ENCODE data around the gene ADGRD2. TPM values are rescaled to one million over a fixed set of nuclear protein-coding genes. Genes with fewer than 3 reads are reported as not detected.

Gene ADGRD2
- total RNA-seq, 1 donor from 2014 or later, result not detected

GRCh38 chr9:124455820-124456219 is 5.6 kb downstream of the ADGRD2 start:
- no peak overlapping the region for H3K4me3 ChIP-seq (ENCODE audit: low read length in 3 of 3)
- H3K36me3 ChIP-seq (ENCODE audit: control insufficient read depth in 3 of 3, insufficient read depth in 3 of 3, low read length in 3 of 3), result no peaks in the 10 kb centered on the region
- peaks cover 28 to 38% (median 33%) of the 10 kb centered on the region in 3 donors for H3K27me3 ChIP-seq (ENCODE audit: control insufficient read depth in 3 of 3, insufficient read depth in 3 of 3, low read length in 3 of 3)
- no peak overlapping the region for H3K27ac ChIP-seq (ENCODE audit: low read depth, low read length)
- H3K4me1 ChIP-seq (ENCODE audit: control insufficient read depth in 3 of 3, insufficient read depth in 3 of 3, low read length in 3 of 3), result no peaks in the 10 kb centered on the region
- no peak overlapping the region for H3K9ac ChIP-seq (ENCODE audit: low read depth in 1 of 3, low read length in 3 of 3)
- H3K9me3 ChIP-seq (ENCODE audit: control insufficient read depth in 3 of 3, low read length in 3 of 3), result no peaks in the 10 kb centered on the region

- Histone ChIP-seq H3K9ac (ENCODE audit: low read depth in 1 of 3, low read length in 3 of 3) (no peak overlapping the region), H3K36me3 (ENCODE audit: control insufficient read depth in 3 of 3, insufficient read depth in 3 of 3, low read length in 3 of 3) (no peaks in the 10 kb centered on the region), H3K4me3 (ENCODE audit: low read length in 3 of 3) (no peak overlapping the region), H3K27me3 (ENCODE audit: control insufficient read depth in 3 of 3, insufficient read depth in 3 of 3, low read length in 3 of 3) (peaks cover 21 to 31% (median 26%) of the 10 kb centered on the region in 3 donors), H3K9me3 (ENCODE audit: control insufficient read depth in 3 of 3, low read length in 3 of 3) (no peaks in the 10 kb centered on the region), H3K27ac (ENCODE audit: low read depth, low read length) (no peak overlapping the region), H3K4me1 (ENCODE audit: control insufficient read depth in 3 of 3, insufficient read depth in 3 of 3, low read length in 3 of 3) (no peaks in the 10 kb centered on the region)
Observed at GRCh38 chr9:124456341-124457078, 6.3 kb downstream of the ADGRD2 start.

GRCh38 chr9:124457079-124457886 is 7.0 kb downstream of the ADGRD2 start:
- Histone ChIP-seq H3K27me3 (ENCODE audit: control insufficient read depth in 3 of 3, insufficient read depth in 3 of 3, low read length in 3 of 3) (peaks cover 15 to 24% (median 19%) of the 10 kb centered on the region in 3 donors), H3K4me3 (ENCODE audit: low read length in 3 of 3) (no peak overlapping the region), H3K9me3 (ENCODE audit: control insufficient read depth in 3 of 3, low read length in 3 of 3) (no peaks in the 10 kb centered on the region), H3K27ac (ENCODE audit: low read depth, low read length) (no peak overlapping the region), H3K4me1 (ENCODE audit: control insufficient read depth in 3 of 3, insufficient read depth in 3 of 3, low read length in 3 of 3) (no peaks in the 10 kb centered on the region), H3K36me3 (ENCODE audit: control insufficient read depth in 3 of 3, insufficient read depth in 3 of 3, low read length in 3 of 3) (no peaks in the 10 kb centered on the region), H3K9ac (ENCODE audit: low read depth in 1 of 3, low read length in 3 of 3) (no peak overlapping the region)

GRCh38 chr9:124457887-124458431 is 7.7 kb downstream of the ADGRD2 start:
- no peaks in the 10 kb centered on the region for H3K36me3 ChIP-seq (ENCODE audit: control insufficient read depth in 3 of 3, insufficient read depth in 3 of 3, low read length in 3 of 3)
- no peak overlapping the region for H3K4me3 ChIP-seq (ENCODE audit: low read length in 3 of 3)
- peaks cover 8 to 17% (median 13%) of the 10 kb centered on the region in 3 donors for H3K27me3 ChIP-seq (ENCODE audit: control insufficient read depth in 3 of 3, insufficient read depth in 3 of 3, low read length in 3 of 3)
- H3K4me1 ChIP-seq (ENCODE audit: control insufficient read depth in 3 of 3, insufficient read depth in 3 of 3, low read length in 3 of 3), result no peaks in the 10 kb centered on the region
- H3K9me3 ChIP-seq (ENCODE audit: control insufficient read depth in 3 of 3, low read length in 3 of 3), result no peaks in the 10 kb centered on the region
- H3K27ac ChIP-seq (ENCODE audit: low read depth, low read length), result no peak overlapping the region
- H3K9ac ChIP-seq (ENCODE audit: low read depth in 1 of 3, low read length in 3 of 3), result no peak overlapping the region

GRCh38 chr9:124458441-124458840 is 8.2 kb downstream of the ADGRD2 start:
- H3K4me3 ChIP-seq (ENCODE audit: low read length in 3 of 3), result no peak overlapping the region
- H3K27ac ChIP-seq (ENCODE audit: low read depth, low read length), result no peak overlapping the region
- no peaks in the 10 kb centered on the region for H3K36me3 ChIP-seq (ENCODE audit: control insufficient read depth in 3 of 3, insufficient read depth in 3 of 3, low read length in 3 of 3)
- H3K9ac ChIP-seq (ENCODE audit: low read depth in 1 of 3, low read length in 3 of 3), result no peak overlapping the region
- H3K4me1 ChIP-seq (ENCODE audit: control insufficient read depth in 3 of 3, insufficient read depth in 3 of 3, low read length in 3 of 3), result no peaks in the 10 kb centered on the region
- no peaks in the 10 kb centered on the region for H3K9me3 ChIP-seq (ENCODE audit: control insufficient read depth in 3 of 3, low read length in 3 of 3)
- peaks cover 5 to 12% (median 8%) of the 10 kb centered on the region in 3 donors for H3K27me3 ChIP-seq (ENCODE audit: control insufficient read depth in 3 of 3, insufficient read depth in 3 of 3, low read length in 3 of 3)

GRCh38 chr9:124462739-124463138 is 12.5 kb downstream of the ADGRD2 start:
- peaks cover 9 to 11% (median 10%) of the 10 kb centered on the region in 3 donors for H3K27me3 ChIP-seq (ENCODE audit: control insufficient read depth in 3 of 3, insufficient read depth in 3 of 3, low read length in 3 of 3)
- H3K4me1 ChIP-seq (ENCODE audit: control insufficient read depth in 3 of 3, insufficient read depth in 3 of 3, low read length in 3 of 3), result no peaks in the 10 kb centered on the region
- no peak overlapping the region for H3K9ac ChIP-seq (ENCODE audit: low read depth in 1 of 3, low read length in 3 of 3)
- H3K4me3 ChIP-seq (ENCODE audit: low read length in 3 of 3), result no peak overlapping the region
- no peaks in the 10 kb centered on the region for H3K36me3 ChIP-seq (ENCODE audit: control insufficient read depth in 3 of 3, insufficient read depth in 3 of 3, low read length in 3 of 3)
- no peak overlapping the region for H3K27ac ChIP-seq (ENCODE audit: low read depth, low read length)
- H3K9me3 ChIP-seq (ENCODE audit: control insufficient read depth in 3 of 3, low read length in 3 of 3), result no peaks in the 10 kb centered on the region

- no peak overlapping the region for H3K4me3 ChIP-seq (ENCODE audit: low read length in 3 of 3)
- no peak overlapping the region for H3K27ac ChIP-seq (ENCODE audit: low read depth, low read length)
- H3K36me3 ChIP-seq (ENCODE audit: control insufficient read depth in 3 of 3, insufficient read depth in 3 of 3, low read length in 3 of 3), result no peaks in the 10 kb centered on the region
- H3K4me1 ChIP-seq (ENCODE audit: control insufficient read depth in 3 of 3, insufficient read depth in 3 of 3, low read length in 3 of 3), result no peaks in the 10 kb centered on the region
- peaks cover 10 to 19% (median 15%) of the 10 kb centered on the region in 3 donors for H3K27me3 ChIP-seq (ENCODE audit: control insufficient read depth in 3 of 3, insufficient read depth in 3 of 3, low read length in 3 of 3)
- no peaks in the 10 kb centered on the region for H3K9me3 ChIP-seq (ENCODE audit: control insufficient read depth in 3 of 3, low read length in 3 of 3)
- no peak overlapping the region for H3K9ac ChIP-seq (ENCODE audit: low read depth in 1 of 3, low read length in 3 of 3)
Observed at GRCh38 chr9:124465736-124466135, 15.5 kb downstream of the ADGRD2 start.

GRCh38 chr9:124467410-124468060 is 17.3 kb downstream of the ADGRD2 start:
- H3K27me3 ChIP-seq (ENCODE audit: control insufficient read depth in 3 of 3, insufficient read depth in 3 of 3, low read length in 3 of 3), result peaks cover 10 to 28% (median 15%) of the 10 kb centered on the region in 3 donors
- H3K4me3 ChIP-seq (ENCODE audit: low read length in 3 of 3), result no peak overlapping the region
- H3K36me3 ChIP-seq (ENCODE audit: control insufficient read depth in 3 of 3, insufficient read depth in 3 of 3, low read length in 3 of 3), result no peaks in the 10 kb centered on the region
- H3K9ac ChIP-seq (ENCODE audit: low read depth in 1 of 3, low read length in 3 of 3), result no peak overlapping the region
- no peaks in the 10 kb centered on the region for H3K9me3 ChIP-seq (ENCODE audit: control insufficient read depth in 3 of 3, low read length in 3 of 3)
- no peak overlapping the region for H3K27ac ChIP-seq (ENCODE audit: low read depth, low read length)
- H3K4me1 ChIP-seq (ENCODE audit: control insufficient read depth in 3 of 3, insufficient read depth in 3 of 3, low read length in 3 of 3), result no peaks in the 10 kb centered on the region

- no peak overlapping the region for H3K27ac ChIP-seq (ENCODE audit: low read depth, low read length)
- H3K9me3 ChIP-seq (ENCODE audit: control insufficient read depth in 3 of 3, low read length in 3 of 3), result no peaks in the 10 kb centered on the region
- H3K9ac ChIP-seq (ENCODE audit: low read depth in 1 of 3, low read length in 3 of 3), result no peak overlapping the region
- H3K36me3 ChIP-seq (ENCODE audit: control insufficient read depth in 3 of 3, insufficient read depth in 3 of 3, low read length in 3 of 3), result no peaks in the 10 kb centered on the region
- H3K4me1 ChIP-seq (ENCODE audit: control insufficient read depth in 3 of 3, insufficient read depth in 3 of 3, low read length in 3 of 3), result no peaks in the 10 kb centered on the region
- peaks cover 15 to 32% (median 17%) of the 10 kb centered on the region in 3 donors for H3K27me3 ChIP-seq (ENCODE audit: control insufficient read depth in 3 of 3, insufficient read depth in 3 of 3, low read length in 3 of 3)
- no peak overlapping the region for H3K4me3 ChIP-seq (ENCODE audit: low read length in 3 of 3)
Observed at GRCh38 chr9:124468061-124468740, 17.9 kb downstream of the ADGRD2 start.

All from skeletal muscle tissue (tissue), 4 donors.